ENCODE results near the gene ZSCAN20.

DNA sequence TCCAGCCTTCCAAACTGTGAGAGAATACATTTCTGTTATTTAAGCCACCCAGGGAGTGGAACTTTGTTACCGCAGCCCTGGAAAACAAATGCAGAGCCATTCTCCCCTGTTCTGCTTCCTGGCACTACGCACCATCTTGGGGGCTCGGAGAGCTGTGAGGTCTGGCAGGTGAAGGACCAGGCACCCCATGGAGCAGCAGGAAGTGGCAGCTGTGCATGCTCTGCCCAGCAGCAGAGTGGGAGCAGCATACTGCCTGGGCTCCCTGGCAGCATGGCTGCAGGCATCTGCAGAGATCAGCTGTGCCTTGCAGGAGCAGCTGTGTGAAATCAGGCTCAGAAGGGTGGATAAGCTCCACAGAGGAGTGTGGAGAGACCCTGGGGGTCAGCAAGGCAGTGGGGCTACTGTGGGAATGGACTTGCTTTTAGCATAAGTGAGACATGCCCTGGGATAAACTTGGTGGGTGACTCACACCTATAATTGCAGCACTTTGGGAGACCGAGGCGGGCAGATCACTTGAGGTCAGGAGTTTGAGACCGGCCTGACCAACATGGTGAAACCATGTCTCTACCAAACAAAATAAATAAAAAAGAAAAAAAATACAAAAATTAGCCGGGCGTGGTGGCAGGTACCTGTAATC is 17.7 kb upstream of the ZSCAN20 start:
- TF ChIP-seq, protein P1, sequence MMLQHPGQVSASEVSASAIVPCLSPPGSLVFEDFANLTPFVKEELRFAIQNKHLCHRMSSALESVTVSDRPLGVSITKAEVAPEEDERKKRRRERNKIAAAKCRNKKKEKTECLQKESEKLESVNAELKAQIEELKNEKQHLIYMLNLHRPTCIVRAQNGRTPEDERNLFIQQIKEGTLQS (IDR thresholded peaks at IDR 0.05) = no peak
- TF ChIP-seq ZBTB33 (IDR thresholded peaks at IDR 0.05) (no peak), SP1 (IDR thresholded peaks at IDR 0.05) (no peak), CTCF (IDR thresholded peaks at IDR 0.05; ENCODE audit: low read depth, low read length, missing input control) (no peak), JUND (IDR thresholded peaks at IDR 0.05) (no peak), FOXA2 (IDR thresholded peaks at IDR 0.05) (no peak), GABPA (IDR thresholded peaks at IDR 0.05 in 1 of 2, conservative IDR thresholded peaks at IDR 0.05 in 1 of 2) (no peak), TAF1 (conservative IDR thresholded peaks at IDR 0.05) (no peak), YY1 (IDR thresholded peaks at IDR 0.05) (no peak), REST (IDR thresholded peaks at IDR 0.05) (no peak), RAD21 (IDR thresholded peaks at IDR 0.05) (no peak)
- TF ChIP-seq, protein P2, sequence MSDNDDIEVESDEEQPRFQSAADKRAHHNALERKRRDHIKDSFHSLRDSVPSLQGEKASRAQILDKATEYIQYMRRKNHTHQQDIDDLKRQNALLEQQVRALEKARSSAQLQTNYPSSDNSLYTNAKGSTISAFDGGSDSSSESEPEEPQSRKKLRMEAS (IDR thresholded peaks at IDR 0.05) = no peak

All from liver (tissue), 3 donors.